Measurements from ENCODE around the gene CTSH. TPM values are rescaled to one million over a fixed set of nuclear protein-coding genes. Genes with fewer than 3 reads are reported as not detected.

CTSH gene
- total and polyA plus RNA-seq, 2 of the 13 experiments (the other 11 are each of a cell fraction or from before 2014, with no cell fraction given) = 265 to 653 TPM

GRCh38 chr15:78993931-78994530, 49.2 kb upstream of the CTSH start (continued):
- peak; percentile 72; the same call in 1 of the 2 replicates for TF ChIP-seq ZNF646 (CRISPR knock-in tag; IDR thresholded peaks at IDR 0.05)
- TF ChIP-seq CHCHD3 (CRISPR knock-in tag; IDR thresholded peaks at IDR 0.05) = 0 out of 2 replicates have a peak, but pooled peaks have one; percentile 69
- TF ChIP-seq CEBPZ (IDR thresholded peaks at IDR 0.05; ENCODE audit: low read length) = no peak
- peak; percentile 97 for TF ChIP-seq TFE3 (CRISPR knock-in tag; IDR thresholded peaks at IDR 0.05)
- TF ChIP-seq ZNF784 (CRISPR knock-in tag; IDR thresholded peaks at IDR 0.05; ENCODE audit: borderline replicate concordance) = peak; percentile 77; the same call in 1 of the 2 replicates
- no peak for TF ChIP-seq GPBP1L1 (CRISPR knock-in tag; IDR thresholded peaks at IDR 0.05)
- TF ChIP-seq POGZ (CRISPR knock-in tag; IDR thresholded peaks at IDR 0.05) = peak; percentile 67
- TF ChIP-seq ZNF782 (CRISPR knock-in tag; IDR thresholded peaks at IDR 0.05; ENCODE audit: borderline replicate concordance) = no peak
- no peak for TF ChIP-seq ZFP62 (CRISPR knock-in tag; IDR thresholded peaks at IDR 0.05)
- no peak for TF ChIP-seq ARID2 (CRISPR knock-in tag; IDR thresholded peaks at IDR 0.05; ENCODE audit: borderline replicate concordance)
- peak; percentile 79 for TF ChIP-seq THAP11 (CRISPR knock-in tag; IDR thresholded peaks at IDR 0.05)
- TF ChIP-seq SNAI1 (CRISPR knock-in tag; IDR thresholded peaks at IDR 0.05; ENCODE audit: borderline replicate concordance) = no peak
- TF ChIP-seq ZNF513 (CRISPR knock-in tag; conservative IDR thresholded peaks at IDR 0.05) = peak; percentile 83; the same call in 1 of the 2 replicates
